Body of pancreas (tissue), 4 donors: Measurements from ENCODE around the gene LPP.

Experiments
- CTCF ChIP-seq, 7 experiments: fragments of 450-650 bp in 4 of 7; fragments of 200-600 bp in 3 of 7; sonication (generic) in 3 of 7; IDR thresholded peaks; one replicate each; pipeline ENCODE4 v1.5.1; 2016 to 2019; ENCODE audit warnings: antibody characterized with exemption in 7 of 7
- POLR2A ChIP-seq, 3 donors: fragments of 450-650 bp; IDR thresholded peaks; one replicate each; pipeline ENCODE4 v1.6.1; 2016; ENCODE audit warnings: antibody characterized with exemption in 3 of 3, mild to moderate bottlenecking in 2 of 3

- TF ChIP-seq CTCF (IDR thresholded peaks at IDR 0.05): no peak
- no peak for TF ChIP-seq POLR2A (IDR thresholded peaks at IDR 0.05)
These were observed 495.6 kb downstream of the LPP start for GRCh38 chr3:188649521-188649920.
